Measurements from ENCODE around the gene DPF3.

DPF3 gene

DNA sequence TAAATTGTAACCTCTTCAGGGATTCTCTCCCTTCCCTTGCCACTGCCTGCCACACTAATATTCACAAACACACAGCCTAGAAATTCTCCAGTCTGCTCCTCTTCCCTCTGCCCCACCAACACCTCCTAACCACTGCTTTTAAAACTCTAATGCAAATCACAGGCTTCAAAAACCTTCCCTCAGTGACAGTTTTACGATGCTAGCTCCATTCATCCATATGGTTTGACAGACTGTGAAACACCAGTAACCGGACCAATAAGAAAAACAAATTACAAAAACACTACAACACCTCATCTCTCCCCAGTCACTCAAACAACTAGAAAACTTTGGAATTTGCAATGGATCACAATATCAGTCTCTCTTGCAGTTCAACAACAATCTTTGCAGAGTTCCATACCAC lies 5.7 kb downstream of the DPF3 start:
- Histone ChIP-seq H3K9ac (ENCODE audit: low read length) (no peak overlapping the region), H3K4me3 (ENCODE audit: low read length) (no peak overlapping the region), H3K27ac (ENCODE audit: low read length) (no peak overlapping the region), H3K27me3 (ENCODE audit: control insufficient read depth, insufficient read depth, low read length) (peaks cover 40% of the 10 kb centered on the region), H3K4me1 (ENCODE audit: control insufficient read depth, low read depth, low read length) (peaks cover 37% of the 10 kb centered on the region), H3K36me3 (ENCODE audit: control insufficient read depth, low read depth, low read length) (no peaks in the 10 kb centered on the region), H3K9me3 (ENCODE audit: control insufficient read depth, low read depth, low read length) (no peaks in the 10 kb centered on the region)

DNA sequence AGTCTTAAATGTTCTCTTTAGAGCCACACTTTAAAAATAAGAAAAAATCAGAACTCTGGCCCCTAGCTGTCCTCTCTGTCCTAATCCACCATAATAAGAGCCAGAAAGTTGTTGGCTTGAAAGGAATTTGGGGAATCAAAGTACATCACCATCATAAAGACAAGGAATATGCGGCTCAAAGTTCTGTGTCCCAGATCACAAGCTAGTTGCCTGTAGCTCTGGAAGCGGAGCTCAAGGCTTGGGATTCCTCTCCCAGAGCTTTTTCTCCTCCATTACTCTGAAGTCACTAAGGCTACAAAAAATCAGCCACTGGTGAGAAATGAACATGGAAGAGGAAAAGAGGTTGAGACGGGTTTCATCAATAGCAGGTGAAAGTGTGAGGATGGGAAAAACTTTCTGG lies 6.4 kb downstream of the DPF3 start:
- H3K9me3 ChIP-seq (ENCODE audit: control insufficient read depth, low read depth, low read length), result no peaks in the 10 kb centered on the region

GRCh38 chr14:72884386-72884785 lies 9.5 kb downstream of the DPF3 start:
- H3K27me3 ChIP-seq (ENCODE audit: control insufficient read depth, insufficient read depth, low read length), result peaks cover 5% of the 10 kb centered on the region
- no peak overlapping the region for H3K4me3 ChIP-seq (ENCODE audit: low read length)
- H3K4me1 ChIP-seq (ENCODE audit: control insufficient read depth, low read depth, low read length), result peaks cover 17% of the 10 kb centered on the region
- H3K27ac ChIP-seq (ENCODE audit: low read length), result no peak overlapping the region
- H3K9ac ChIP-seq (ENCODE audit: low read length), result no peak overlapping the region
- H3K36me3 ChIP-seq (ENCODE audit: control insufficient read depth, low read depth, low read length), result no peaks in the 10 kb centered on the region
- H3K9me3 ChIP-seq (ENCODE audit: control insufficient read depth, low read depth, low read length), result no peaks in the 10 kb centered on the region

More for the DNA sequence above, 6.4 kb downstream of the DPF3 start:
- no peak overlapping the region for H3K27ac ChIP-seq (ENCODE audit: low read length)
- peaks cover 34% of the 10 kb centered on the region for H3K27me3 ChIP-seq (ENCODE audit: control insufficient read depth, insufficient read depth, low read length)
- no peak overlapping the region for H3K4me3 ChIP-seq (ENCODE audit: low read length)
- no peaks in the 10 kb centered on the region for H3K36me3 ChIP-seq (ENCODE audit: control insufficient read depth, low read depth, low read length)
- no peak overlapping the region for H3K9ac ChIP-seq (ENCODE audit: low read length)
- peaks cover 37% of the 10 kb centered on the region for H3K4me1 ChIP-seq (ENCODE audit: control insufficient read depth, low read depth, low read length)

DNA sequence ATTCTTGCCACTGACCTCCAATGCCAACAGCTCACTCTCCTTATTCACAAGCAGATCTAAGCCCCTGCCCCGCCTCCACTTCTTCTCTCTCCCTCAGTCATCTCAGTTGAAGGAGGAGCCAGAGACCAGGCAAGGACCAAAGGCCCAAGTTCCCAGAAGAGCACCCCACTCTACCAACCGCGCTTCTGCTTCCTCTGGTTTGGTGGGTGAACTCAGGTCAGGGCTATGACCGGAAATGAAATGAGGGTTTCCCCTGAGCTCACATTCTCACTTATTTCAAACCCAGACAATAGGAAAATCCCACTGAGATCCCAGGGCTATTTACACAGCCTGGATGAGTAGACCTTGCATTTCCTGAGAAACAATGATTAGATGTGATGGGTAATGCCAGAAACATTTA lies 9.9 kb downstream of the DPF3 start:
- H3K4me3 ChIP-seq (ENCODE audit: low read length), result no peak overlapping the region
- peaks cover 14% of the 10 kb centered on the region for H3K4me1 ChIP-seq (ENCODE audit: control insufficient read depth, low read depth, low read length)
- H3K9me3 ChIP-seq (ENCODE audit: control insufficient read depth, low read depth, low read length), result no peaks in the 10 kb centered on the region
- H3K9ac ChIP-seq (ENCODE audit: low read length), result no peak overlapping the region
- H3K27me3 ChIP-seq (ENCODE audit: control insufficient read depth, insufficient read depth, low read length), result peaks cover under 1% of the 10 kb centered on the region
- no peaks in the 10 kb centered on the region for H3K36me3 ChIP-seq (ENCODE audit: control insufficient read depth, low read depth, low read length)
- no peak overlapping the region for H3K27ac ChIP-seq (ENCODE audit: low read length)

DNA sequence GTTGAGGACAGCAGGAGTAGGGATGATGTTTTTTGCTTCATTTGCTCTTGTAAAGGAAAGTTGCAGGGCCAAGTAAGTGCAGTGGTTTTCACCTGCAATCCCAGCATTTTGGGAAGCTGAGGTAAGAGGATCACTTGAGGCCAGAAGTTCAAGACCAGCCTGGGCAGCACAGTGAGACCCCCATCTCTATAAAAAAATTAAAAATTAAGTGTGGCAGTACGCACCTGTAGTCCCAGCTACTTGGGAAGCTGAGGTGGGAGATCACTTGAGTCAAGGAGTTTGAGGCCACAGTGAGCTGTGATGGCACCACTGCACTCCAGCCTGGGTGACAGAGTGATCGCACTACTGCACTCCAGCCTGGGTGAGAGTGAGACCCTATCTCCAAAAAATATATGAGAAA lies 10.8 kb downstream of the DPF3 start:
- H3K27ac ChIP-seq (ENCODE audit: low read length), result no peak overlapping the region
- no peak overlapping the region for H3K9ac ChIP-seq (ENCODE audit: low read length)
- H3K9me3 ChIP-seq (ENCODE audit: control insufficient read depth, low read depth, low read length), result no peaks in the 10 kb centered on the region
- H3K36me3 ChIP-seq (ENCODE audit: control insufficient read depth, low read depth, low read length), result no peaks in the 10 kb centered on the region
- no peak overlapping the region for H3K4me3 ChIP-seq (ENCODE audit: low read length)
- H3K27me3 ChIP-seq (ENCODE audit: control insufficient read depth, insufficient read depth, low read length), result no peaks in the 10 kb centered on the region
- H3K4me1 ChIP-seq (ENCODE audit: control insufficient read depth, low read depth, low read length), result peaks cover 10% of the 10 kb centered on the region

DNA sequence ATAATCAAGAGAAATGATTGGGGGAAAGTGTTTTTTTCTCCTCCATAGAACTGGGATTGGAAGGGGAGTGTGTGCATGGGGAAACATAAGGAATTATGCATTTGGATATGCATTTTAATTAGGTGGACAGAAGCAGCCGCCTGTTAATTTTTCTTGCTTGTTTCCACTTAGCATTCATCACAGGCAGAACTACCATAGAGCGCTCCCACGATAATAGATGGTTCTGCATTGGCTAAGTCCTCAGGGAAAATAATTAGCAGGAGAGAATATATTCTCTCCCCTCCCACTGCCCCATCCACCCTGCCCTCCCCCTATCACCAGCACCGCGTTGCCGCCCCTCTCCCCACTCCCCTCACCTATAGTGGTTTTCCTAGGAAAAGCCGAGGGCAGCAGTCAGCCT lies 11.4 kb downstream of the DPF3 start:
- Histone ChIP-seq H3K4me1 (ENCODE audit: control insufficient read depth, low read depth, low read length) (peaks cover 4% of the 10 kb centered on the region), H3K27me3 (ENCODE audit: control insufficient read depth, insufficient read depth, low read length) (no peaks in the 10 kb centered on the region), H3K36me3 (ENCODE audit: control insufficient read depth, low read depth, low read length) (no peaks in the 10 kb centered on the region), H3K9ac (ENCODE audit: low read length) (no peak overlapping the region), H3K27ac (ENCODE audit: low read length) (no peak overlapping the region), H3K9me3 (ENCODE audit: control insufficient read depth, low read depth, low read length) (no peaks in the 10 kb centered on the region), H3K4me3 (ENCODE audit: low read length) (no peak overlapping the region)

DNA sequence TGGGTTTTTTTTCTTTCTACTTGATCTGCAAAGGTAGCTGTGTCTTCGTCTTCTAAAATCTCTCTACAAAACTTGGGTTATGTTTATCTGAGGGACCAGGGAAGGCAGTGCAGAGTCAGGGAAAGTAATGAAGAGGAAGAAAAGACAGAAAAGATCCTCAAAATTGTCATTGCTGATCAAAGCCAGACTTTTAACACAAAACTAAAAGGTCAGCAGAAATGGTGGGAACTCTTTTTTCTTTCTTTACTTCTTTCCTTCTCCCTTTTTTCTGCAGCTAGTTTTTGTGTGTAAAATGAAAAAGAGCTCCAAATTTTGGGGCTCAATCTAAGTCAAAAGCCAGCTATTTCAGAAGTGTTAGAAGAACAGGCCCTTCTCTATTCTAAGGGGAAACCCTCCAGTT lies 11.9 kb downstream of the DPF3 start:
- Histone ChIP-seq H3K4me1 (ENCODE audit: control insufficient read depth, low read depth, low read length) (peaks cover 3% of the 10 kb centered on the region), H3K36me3 (ENCODE audit: control insufficient read depth, low read depth, low read length) (no peaks in the 10 kb centered on the region), H3K27me3 (ENCODE audit: control insufficient read depth, insufficient read depth, low read length) (no peaks in the 10 kb centered on the region), H3K9me3 (ENCODE audit: control insufficient read depth, low read depth, low read length) (no peaks in the 10 kb centered on the region), H3K9ac (ENCODE audit: low read length) (no peak overlapping the region), H3K4me3 (ENCODE audit: low read length) (no peak overlapping the region), H3K27ac (ENCODE audit: low read length) (no peak overlapping the region)

DNA sequence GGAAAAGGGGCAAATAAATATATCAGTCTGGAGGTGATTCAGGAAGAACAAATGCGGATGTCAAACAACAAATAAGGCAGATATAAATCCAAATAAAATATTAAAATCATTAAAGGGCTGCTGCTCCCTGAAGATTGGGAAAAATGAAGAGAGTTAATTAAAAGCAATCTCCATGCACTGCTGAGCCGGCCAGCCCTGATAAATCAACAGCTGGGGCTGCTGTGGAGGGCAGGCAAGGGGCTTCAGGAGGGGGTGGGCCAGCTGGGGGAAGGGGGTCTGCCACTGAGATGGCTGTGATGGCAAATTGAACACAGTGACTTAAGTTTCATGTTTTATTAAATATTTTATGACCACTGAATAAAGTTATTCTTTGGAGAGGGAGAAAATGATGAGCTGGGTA lies 12.4 kb downstream of the DPF3 start:
- H3K4me1 ChIP-seq (ENCODE audit: control insufficient read depth, low read depth, low read length), result peaks cover 8% of the 10 kb centered on the region
- no peak overlapping the region for H3K9ac ChIP-seq (ENCODE audit: low read length)
- H3K9me3 ChIP-seq (ENCODE audit: control insufficient read depth, low read depth, low read length), result no peaks in the 10 kb centered on the region
- H3K36me3 ChIP-seq (ENCODE audit: control insufficient read depth, low read depth, low read length), result no peaks in the 10 kb centered on the region
- H3K4me3 ChIP-seq (ENCODE audit: low read length), result no peak overlapping the region
- H3K27me3 ChIP-seq (ENCODE audit: control insufficient read depth, insufficient read depth, low read length), result no peaks in the 10 kb centered on the region
- H3K27ac ChIP-seq (ENCODE audit: low read length), result no peak overlapping the region

GRCh38 chr14:72880820-72881219 lies 13.1 kb downstream of the DPF3 start:
- Histone ChIP-seq H3K9ac (ENCODE audit: low read length) (no peak overlapping the region), H3K27ac (ENCODE audit: low read length) (no peak overlapping the region), H3K4me3 (ENCODE audit: low read length) (no peak overlapping the region), H3K27me3 (ENCODE audit: control insufficient read depth, insufficient read depth, low read length) (no peaks in the 10 kb centered on the region), H3K36me3 (ENCODE audit: control insufficient read depth, low read depth, low read length) (no peaks in the 10 kb centered on the region), H3K4me1 (ENCODE audit: control insufficient read depth, low read depth, low read length) (peaks cover 12% of the 10 kb centered on the region), H3K9me3 (ENCODE audit: control insufficient read depth, low read depth, low read length) (no peaks in the 10 kb centered on the region)

DNA sequence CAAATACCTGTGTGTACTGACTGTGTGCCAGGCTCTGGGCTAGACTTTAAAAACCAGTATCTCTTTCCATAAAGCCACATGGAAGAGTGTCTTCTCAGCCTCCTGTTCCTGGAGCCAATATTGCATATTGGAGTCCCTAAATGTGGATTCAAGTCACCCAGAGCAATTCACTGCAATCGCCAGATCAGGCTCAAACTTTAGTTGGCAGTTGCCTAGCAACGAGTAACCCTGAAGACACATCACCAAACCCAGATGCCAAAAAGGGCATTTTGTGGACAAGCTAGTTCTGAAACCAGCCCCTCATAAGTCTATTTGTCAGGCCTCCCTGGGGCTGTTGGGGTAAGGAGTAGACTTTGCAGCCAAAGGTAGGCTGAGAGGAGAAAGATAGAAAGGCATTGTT lies 13.7 kb downstream of the DPF3 start:
- Histone ChIP-seq H3K4me1 (ENCODE audit: control insufficient read depth, low read depth, low read length) (peaks cover 12% of the 10 kb centered on the region), H3K27me3 (ENCODE audit: control insufficient read depth, insufficient read depth, low read length) (no peaks in the 10 kb centered on the region), H3K27ac (ENCODE audit: low read length) (no peak overlapping the region), H3K9me3 (ENCODE audit: control insufficient read depth, low read depth, low read length) (no peaks in the 10 kb centered on the region), H3K36me3 (ENCODE audit: control insufficient read depth, low read depth, low read length) (no peaks in the 10 kb centered on the region), H3K4me3 (ENCODE audit: low read length) (no peak overlapping the region), H3K9ac (ENCODE audit: low read length) (no peak overlapping the region)

GRCh38 chr14:72879431-72879830 lies 14.5 kb downstream of the DPF3 start:
- no peaks in the 10 kb centered on the region for H3K36me3 ChIP-seq (ENCODE audit: control insufficient read depth, low read depth, low read length)
- no peak overlapping the region for H3K9ac ChIP-seq (ENCODE audit: low read length)
- no peak overlapping the region for H3K27ac ChIP-seq (ENCODE audit: low read length)
- no peak overlapping the region for H3K4me3 ChIP-seq (ENCODE audit: low read length)
- H3K4me1 ChIP-seq (ENCODE audit: control insufficient read depth, low read depth, low read length), result peaks cover 12% of the 10 kb centered on the region
- no peaks in the 10 kb centered on the region for H3K9me3 ChIP-seq (ENCODE audit: control insufficient read depth, low read depth, low read length)
- no peaks in the 10 kb centered on the region for H3K27me3 ChIP-seq (ENCODE audit: control insufficient read depth, insufficient read depth, low read length)

- H3K9ac ChIP-seq (ENCODE audit: low read length), result no peak overlapping the region
- H3K9me3 ChIP-seq (ENCODE audit: control insufficient read depth, low read depth, low read length), result no peaks in the 10 kb centered on the region
- no peaks in the 10 kb centered on the region for H3K27me3 ChIP-seq (ENCODE audit: control insufficient read depth, insufficient read depth, low read length)
- H3K4me3 ChIP-seq (ENCODE audit: low read length), result no peak overlapping the region
- H3K4me1 ChIP-seq (ENCODE audit: control insufficient read depth, low read depth, low read length), result peaks cover 12% of the 10 kb centered on the region
- no peak overlapping the region for H3K27ac ChIP-seq (ENCODE audit: low read length)
- H3K36me3 ChIP-seq (ENCODE audit: control insufficient read depth, low read depth, low read length), result no peaks in the 10 kb centered on the region
These were observed 15.2 kb downstream of the DPF3 start for GRCh38 chr14:72878746-72879145.

Measured in iPS-18a (cell line).